ENCODE results near the gene CHKB. TPM values are rescaled to one million over a fixed set of nuclear protein-coding genes. Genes with fewer than 3 reads are reported as not detected.

Gene CHKB
- total RNA-seq, 1 donor from 2014 or later, result 28.1 TPM

- DNase-seq (ENCODE audit: low spot score in 2 of 2) (peak in 1 of 2 donors; percentile 35), FAIRE-seq (no peak)
These were observed 5.6 kb downstream of the CHKB start for GRCh38 chr22:50576806-50577696.

GRCh38 chr22:50576070-50576469 is 6.6 kb downstream of the CHKB start:
- no peak for DNase-seq (ENCODE audit: low spot score in 2 of 2)
- FAIRE-seq, result no peak

GRCh38 chr22:50575426-50575941 is 7.2 kb downstream of the CHKB start:
- DNase-seq (ENCODE audit: low spot score in 2 of 2) (peak in 1 of 2 donors; percentile 26), FAIRE-seq (no peak)

- no peak for FAIRE-seq
- no peak for DNase-seq (ENCODE audit: low spot score in 2 of 2)
These were observed 8.3 kb downstream of the CHKB start for GRCh38 chr22:50574383-50574755.

DNA sequence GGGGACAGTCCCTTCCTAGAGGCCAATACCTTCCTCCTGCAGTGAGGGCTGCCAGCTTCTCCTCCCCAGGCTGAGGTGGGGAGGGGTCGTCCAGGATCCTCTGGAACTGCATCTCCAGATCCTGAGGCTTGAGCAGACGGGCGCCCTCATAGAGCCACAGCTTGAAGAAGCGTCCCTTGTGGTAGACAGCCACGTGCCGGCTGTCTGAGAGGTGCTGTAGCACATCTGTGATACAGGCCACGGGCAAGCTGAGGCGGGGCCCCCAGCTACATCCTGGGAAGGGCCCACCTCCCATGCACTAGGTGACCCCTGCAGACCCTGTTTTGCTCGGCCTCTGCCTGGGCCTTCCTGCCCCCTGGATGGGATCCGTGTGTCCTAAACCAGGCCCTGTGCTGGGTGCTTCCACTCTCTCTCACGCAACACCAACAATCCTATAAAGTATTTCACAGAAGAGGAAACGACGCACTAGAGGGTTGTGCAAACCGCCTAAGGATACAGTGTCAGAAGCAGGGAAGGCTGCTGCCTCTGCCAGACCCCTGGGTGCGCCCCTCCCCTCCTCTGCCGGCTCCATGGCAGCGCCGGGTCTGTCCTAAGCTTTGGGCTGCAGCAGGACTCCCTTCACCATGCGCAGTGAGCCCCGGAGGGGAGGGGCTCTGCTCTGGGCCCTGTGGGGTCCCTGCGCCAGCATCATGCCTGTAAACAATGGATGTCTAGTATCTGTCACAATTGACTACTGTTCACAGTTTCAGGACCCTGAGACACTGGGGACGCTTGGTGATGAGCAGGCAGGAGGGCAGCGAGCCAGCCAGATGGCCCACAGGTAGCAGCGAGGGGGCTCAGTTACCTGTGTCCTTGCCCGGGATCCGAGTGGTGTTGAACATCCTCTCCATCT is 8.9 kb downstream of the CHKB start:
- FAIRE-seq (no peak), DNase-seq (ENCODE audit: low spot score in 2 of 2) (peak in 1 of 2 donors; percentile 31)

- FAIRE-seq, result no peak
- no peak for DNase-seq (ENCODE audit: low spot score in 2 of 2)
These were observed 9.7 kb downstream of the CHKB start for GRCh38 chr22:50572965-50573364.

GRCh38 chr22:50571264-50572175 is 11.1 kb downstream of the CHKB start:
- FAIRE-seq, result no peak
- DNase-seq (ENCODE audit: low spot score in 2 of 2), result no peak

DNA sequence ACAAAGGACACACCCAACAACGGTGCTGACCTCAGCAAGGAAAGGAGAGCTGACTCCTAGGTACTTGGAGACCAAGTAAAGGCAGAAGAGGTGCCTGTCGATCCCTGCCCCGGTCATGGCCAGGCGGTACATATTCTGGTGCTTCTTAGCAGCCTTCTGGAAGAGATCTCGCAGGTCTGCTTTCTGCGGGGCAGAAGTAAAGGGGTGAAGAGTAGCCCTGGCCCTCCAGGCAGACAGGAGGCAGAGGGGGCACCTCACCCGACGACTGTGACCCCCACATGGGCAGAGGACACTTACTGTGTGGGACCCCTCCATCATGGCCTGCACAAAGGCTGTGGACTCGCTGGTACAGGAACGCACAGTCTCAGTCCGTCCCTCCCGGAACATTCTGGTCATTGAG is 11.8 kb downstream of the CHKB start:
- FAIRE-seq, result no peak
- no peak for DNase-seq (ENCODE audit: low spot score in 2 of 2)

- no peak for DNase-seq (ENCODE audit: low spot score in 2 of 2)
- no peak for FAIRE-seq
These were observed 12.6 kb downstream of the CHKB start for GRCh38 chr22:50569896-50570535.

- FAIRE-seq (no peak), DNase-seq (ENCODE audit: low spot score in 2 of 2) (no peak)
These were observed 13.6 kb downstream of the CHKB start for GRCh38 chr22:50569041-50569459.

GRCh38 chr22:50568626-50569025 is 14.0 kb downstream of the CHKB start:
- FAIRE-seq (no peak), DNase-seq (ENCODE audit: low spot score in 2 of 2) (no peak)

DNA sequence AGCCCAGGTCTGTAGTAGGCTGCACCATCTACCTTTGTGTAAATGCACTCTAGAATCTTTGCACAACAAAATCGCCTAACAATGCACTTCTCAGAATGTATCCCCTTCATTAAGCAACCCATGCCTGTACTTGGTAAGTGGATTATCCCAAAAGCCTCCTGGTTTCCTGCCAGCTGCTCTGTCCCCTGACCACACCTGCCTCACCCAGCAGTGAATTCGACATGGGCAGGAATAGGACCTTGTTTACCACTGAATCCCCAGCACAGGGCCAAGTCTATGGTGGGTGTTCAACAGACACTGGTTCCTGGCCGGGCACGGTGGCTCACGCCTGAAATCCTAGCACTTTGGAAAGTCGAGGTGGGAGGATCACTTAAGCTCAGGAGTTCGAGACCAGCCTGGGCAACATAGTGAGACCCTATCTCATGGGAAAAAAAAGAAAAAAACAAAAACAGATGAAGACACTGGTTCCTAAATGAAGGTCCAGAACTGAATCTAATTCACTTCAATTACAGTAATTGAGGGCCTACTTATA is 14.9 kb downstream of the CHKB start:
- DNase-seq (ENCODE audit: low spot score in 2 of 2) (no peak), FAIRE-seq (no peak)

GRCh38 chr22:50564289-50564688 is 18.4 kb downstream of the CHKB start:
- FAIRE-seq (no peak), DNase-seq (ENCODE audit: low spot score in 2 of 2) (no peak)

DNA sequence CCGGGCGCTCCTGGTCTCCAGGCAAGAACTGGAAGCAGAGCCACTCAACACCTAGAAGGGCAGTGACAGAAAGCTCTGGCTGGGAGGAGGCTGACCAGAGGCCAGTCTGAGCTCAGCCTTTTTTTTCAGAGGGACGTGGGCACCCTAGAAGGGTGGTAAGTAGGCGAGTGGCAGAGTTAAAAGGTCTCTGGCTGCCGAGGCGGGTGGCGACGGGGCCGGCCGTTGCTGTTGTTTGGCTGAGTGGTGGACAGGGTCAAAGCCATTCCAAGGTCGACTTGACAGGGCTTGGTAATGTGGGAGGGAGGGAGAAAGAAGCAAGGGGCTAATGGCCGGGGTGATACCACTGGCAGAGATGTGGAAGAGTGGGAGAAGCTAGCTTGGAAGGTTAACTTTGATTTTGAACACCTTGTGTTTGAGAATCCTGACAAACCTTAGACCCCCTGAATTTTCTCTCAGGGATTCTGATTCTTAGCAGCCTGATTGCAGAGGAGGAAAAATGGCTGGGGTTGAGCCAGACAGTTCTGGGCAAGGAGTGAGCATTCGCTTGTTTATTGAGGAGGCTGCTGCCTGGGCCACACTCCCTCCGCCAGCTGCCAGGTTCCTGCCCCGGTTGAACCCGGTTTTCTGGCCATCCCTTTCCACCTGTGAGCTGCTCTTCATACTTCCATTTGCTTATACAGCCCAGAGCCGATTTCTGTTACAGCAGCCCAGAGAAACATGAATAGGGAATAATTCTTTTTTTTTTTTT is 19.1 kb downstream of the CHKB start:
- FAIRE-seq, result no peak
- no peak for DNase-seq (ENCODE audit: low spot score in 2 of 2)

GRCh38 chr22:50562523-50563412 is 19.9 kb downstream of the CHKB start, which contains the start of gene SYCE3:
SYCE3 (minus strand) TSS chr22:50562919; CDS start chr22:50556405, 6,514 bp downstream.
- FAIRE-seq, result no peak
- DNase-seq (ENCODE audit: low spot score in 2 of 2), result peak; percentile 90 to 97

DNA sequence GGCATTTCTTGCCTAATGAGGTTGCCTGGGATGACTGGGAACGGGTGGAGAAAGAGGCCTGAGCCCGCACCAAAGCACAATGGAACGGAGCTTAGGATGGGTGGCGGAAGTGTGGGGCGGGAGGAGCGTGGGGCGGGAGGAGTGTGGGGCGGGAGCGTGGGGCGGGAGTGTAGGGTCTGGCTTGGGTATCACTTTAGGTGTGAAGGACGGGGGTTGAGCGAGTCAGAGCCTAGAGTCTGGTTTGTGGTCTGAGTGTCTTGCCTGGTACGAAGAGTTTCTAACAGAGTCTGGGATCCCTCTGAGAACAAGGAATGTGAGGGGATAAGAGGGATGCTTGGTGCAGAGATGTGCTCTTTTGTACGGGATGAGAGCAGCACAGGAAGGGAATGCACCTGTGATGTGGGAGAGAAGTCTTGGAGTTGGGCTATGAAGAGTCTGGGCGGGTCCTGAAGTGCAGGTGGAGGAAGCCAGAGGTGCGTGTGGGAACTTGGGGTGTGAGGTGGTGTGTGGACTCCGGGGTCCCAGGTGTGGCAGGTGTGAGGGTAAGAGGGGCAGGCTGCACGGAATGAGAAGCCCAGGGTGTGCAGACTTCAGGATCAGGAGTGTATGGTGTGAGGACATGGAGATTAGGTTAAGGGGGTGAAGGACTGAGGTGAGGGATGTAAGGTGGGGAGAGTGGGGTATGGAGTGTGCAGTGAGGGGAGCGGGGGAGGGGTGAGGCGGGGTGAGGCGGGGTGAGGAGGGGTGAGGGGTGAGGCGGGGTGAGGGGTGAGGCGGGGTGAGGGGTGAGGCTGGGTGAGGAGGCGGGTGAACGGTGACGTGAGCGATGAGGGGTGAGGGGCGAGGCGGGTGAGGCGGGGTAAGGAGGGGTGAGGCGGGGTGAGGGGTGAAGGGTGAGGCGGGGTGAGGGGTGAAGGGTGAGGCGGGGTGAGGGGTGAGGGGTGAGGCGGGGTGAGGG is 21.0 kb downstream of the CHKB start:
- FAIRE-seq (no peak), DNase-seq (ENCODE audit: low spot score in 2 of 2) (no peak)

Measured in frontal cortex (tissue), 4 donors.